K562 (cell line): ENCODE measurements around the gene SNX25. TPM values are rescaled to one million over a fixed set of nuclear protein-coding genes. Genes with fewer than 3 reads are reported as not detected.

Experiments
- BHLHE40 ChIP-seq: IDR thresholded peaks from 2 replicates; pipeline ENCODE4 v1.6.1; 2011; ENCODE audit warnings: low read length, improper control_type of control experiment
- CBX2 ChIP-seq: fragments of 200-600 bp; sonication (generic); IDR thresholded peaks from one replicate; pipeline ENCODE4 v1.6.1; 2012; ENCODE audit warnings: mild to moderate bottlenecking, low read length, inconsistent platforms; ENCODE audit not compliant: insufficient read depth, poor library complexity, severe bottlenecking
- CBX3 ChIP-seq, 2 experiments: IDR thresholded peaks; 1 replicate in 1 of 2; 2 replicates in 1 of 2; pipeline ENCODE4 v1.6.1; 2012; ENCODE audit warnings: inconsistent platforms in 2 of 2, low read length in 2 of 2, borderline replicate concordance in 1 of 2, control low read depth in 1 of 2
- JUN ChIP-seq, 2 experiments: sonication (generic) in 1 of 2; formaldehyde crosslinking in 1 of 2; IDR thresholded peaks; 2 replicates each; pipeline versions ENCODE4 v1.6.1 to v1.8.0; 2012 to 2022; ENCODE audit warnings: borderline replicate concordance in 2 of 2, mild to moderate bottlenecking in 2 of 2, improper control_type of control experiment in 1 of 2, low read depth in 1 of 2, low read length in 1 of 2, missing genetic modification reagents in 1 of 2
- L3MBTL2 ChIP-seq: fragments of 450-650 bp; IDR thresholded peaks from 2 replicates; pipeline ENCODE4 v1.6.1; 2016; ENCODE audit warnings: mild to moderate bottlenecking, moderate library complexity
- MXI1 ChIP-seq: IDR thresholded peaks from 2 replicates; pipeline ENCODE4 v1.6.1; 2011; ENCODE audit warnings: low read depth, mild to moderate bottlenecking, improper control_type of control experiment, low read length
- NFIC ChIP-seq: fragments of 450-650 bp; IDR thresholded peaks from 2 replicates; pipeline ENCODE4 v1.6.1; 2017; ENCODE audit warnings: mild to moderate bottlenecking, inconsistent platforms
- NR3C1 ChIP-seq: sonication (generic); formaldehyde crosslinking; IDR thresholded peaks from 2 replicates; pipeline ENCODE4 v1.8.1; 2022; ENCODE audit warnings: missing genetic modification reagents
- NR4A1 ChIP-seq, 2 experiments: fragments of 250-450 bp in 1 of 2; fragments of 450-650 bp in 1 of 2; sonication (Bioruptor Pico) in 1 of 2; IDR thresholded peaks; 2 replicates each; pipeline versions ENCODE4 v1.4.0 to v1.6.1; 2016 to 2020; ENCODE audit warnings: mild to moderate bottlenecking in 2 of 2, missing compliant biosample characterization in 1 of 2, missing genetic modification characterization in 1 of 2, moderate library complexity in 1 of 2
- POLR2A ChIP-seq: fragments of 450-650 bp; conservative IDR thresholded peaks from 2 replicates; pipeline ENCODE4 v1.6.1; 2016
- RBBP5 ChIP-seq: fragments of 200-600 bp; sonication (generic); IDR thresholded peaks from 2 replicates; pipeline ENCODE4 v1.6.1; 2012; ENCODE audit warnings: borderline replicate concordance, mild to moderate bottlenecking, low read length, control low read depth, inconsistent platforms; ENCODE audit not compliant: insufficient read depth, poor library complexity, severe bottlenecking
- SMAD4 ChIP-seq: fragments of 250-450 bp; sonication (Bioruptor Pico); conservative IDR thresholded peaks from 2 replicates; pipeline ENCODE4 v1.8.0; 2021; ENCODE audit warnings: inconsistent platforms, mild to moderate bottlenecking, moderate library complexity
- WHSC1 ChIP-seq: IDR thresholded peaks from one replicate; pipeline ENCODE4 v1.6.1; 2012; ENCODE audit warnings: low read length, control low read depth, inconsistent platforms
- ZNF23 ChIP-seq: fragments of 250-450 bp; sonication (Bioruptor Pico); IDR thresholded peaks from 2 replicates; pipeline ENCODE4 v1.4.0; 2020; ENCODE audit warnings: mild to moderate bottlenecking
- ZNF24 ChIP-seq: fragments of 450-650 bp; IDR thresholded peaks from 2 replicates; pipeline ENCODE4 v1.6.1; 2016
- ZNF282 ChIP-seq: sonication (generic); formaldehyde crosslinking; IDR thresholded peaks from 2 replicates; pipeline ENCODE4 v1.8.1; 2023; ENCODE audit warnings: missing genetic modification reagents
- polyA plus RNA-seq, 8 experiments: library from polyadenylated mRNA; depleted of rRNA in 4 of 8; stranded (reverse) in 5 of 8; unstranded in 3 of 8; fragments of >200 nt; fragmentation: Nextera tagmentation in 2 of 8; fragmentation: Illumina TruSeq in 1 of 8; extraction: Ambion mirVana in 2 of 8; extraction: Trizol in 1 of 8; gene quantifications; 2 replicates each; pipeline versions ENCODE4 v1.2.1 to v1.2.3, GENCODE V29; 2011 to 2014; ENCODE audit warnings: inconsistent platforms in 1 of 8, missing spikeins in 1 of 8
- total RNA-seq, 7 experiments: library from RNA; depleted of rRNA in 6 of 7; stranded (reverse); fragments of >200 nt in 6 of 7; fragmentation: Illumina TruSeq in 2 of 7; extraction: Trizol in 2 of 7; gene quantifications; 2 replicates each; pipeline versions ENCODE4 v1.2.1 to v1.2.3, GENCODE V29; 2011 to 2021; ENCODE audit warnings: low replicate concordance in 1 of 7
- TF ChIP-seq, protein P1 (sequence below): IDR thresholded peaks from 2 replicates; pipeline ENCODE4 v1.6.1; 2011; ENCODE audit warnings: borderline replicate concordance, low read depth, mild to moderate bottlenecking, moderate library complexity, low read length; ENCODE audit not compliant: insufficient read depth, poor library complexity, severe bottlenecking
- TF ChIP-seq, protein P2 (sequence below): sonication (generic); formaldehyde crosslinking; IDR thresholded peaks from 2 replicates; pipeline ENCODE4 v1.9.0; 2022; ENCODE audit warnings: mild to moderate bottlenecking, missing genetic modification reagents
- TF ChIP-seq, protein P3 (sequence below): fragments of 450-650 bp; formaldehyde crosslinking; IDR thresholded peaks from 2 replicates; pipeline ENCODE4 v1.4.0; 2020; ENCODE audit warnings: mild to moderate bottlenecking, moderate library complexity
- TF ChIP-seq, protein P4 (sequence below): fragments of 200-800 bp; sonication (Bioruptor generic); IDR thresholded peaks from 2 replicates; pipeline ENCODE4 v1.6.1; 2017; ENCODE audit warnings: missing genetic modification characterization, missing compliant biosample characterization

The SNX25 gene
- total and polyA plus RNA-seq, 9 of the 15 experiments (the other 6 are each of a cell fraction or from before 2014, with no cell fraction given) = 2.5 to 23.4 (median 13.3) TPM

DNA sequence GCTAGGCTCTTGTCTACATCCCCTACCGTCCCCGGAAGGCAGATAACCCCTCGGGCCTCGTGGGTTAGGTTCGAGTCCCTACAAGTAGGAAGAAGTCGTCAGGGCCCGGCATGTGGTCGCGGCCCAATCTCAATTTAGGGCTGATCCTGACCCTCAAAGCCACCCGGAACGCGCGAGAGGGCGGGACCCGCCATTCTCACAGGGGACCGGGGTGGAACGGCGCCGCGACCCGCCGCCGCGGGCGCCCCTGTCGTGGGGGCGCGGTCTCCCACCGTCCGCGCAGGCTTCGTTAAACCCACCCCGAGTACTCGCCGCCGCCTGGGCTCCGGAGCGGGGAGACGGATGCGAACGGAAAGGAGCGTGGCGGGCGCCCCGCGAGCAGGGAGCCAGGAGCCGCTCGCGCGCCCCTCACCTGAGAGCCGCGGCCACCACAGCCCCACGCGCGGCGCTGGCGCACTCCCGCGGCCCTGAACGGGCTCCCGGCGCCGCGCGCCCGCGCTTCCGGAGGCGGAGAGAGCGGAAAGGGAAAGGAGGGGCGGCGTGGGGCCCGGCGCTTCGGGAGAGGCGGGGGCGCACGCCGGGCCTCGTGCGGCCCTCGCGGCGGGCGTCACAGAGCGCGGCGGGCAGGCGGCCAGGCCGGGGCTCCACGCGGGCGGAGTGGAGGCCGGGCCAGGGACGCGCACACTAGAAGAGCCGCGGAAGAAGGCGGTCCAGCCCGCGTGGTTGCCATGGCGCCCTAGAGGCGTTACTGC is 5.7 kb upstream of the SNX25 start, which contains the start of gene CFAP97 (continued):
- TF ChIP-seq CBX2 = no peak
- TF ChIP-seq L3MBTL2 = peak; percentile 93
- TF ChIP-seq MXI1 = 0 out of 2 replicates have a peak, but pooled peaks have one; percentile 71
- TF ChIP-seq POLR2A = peak; percentile 70
- TF ChIP-seq, protein P1, sequence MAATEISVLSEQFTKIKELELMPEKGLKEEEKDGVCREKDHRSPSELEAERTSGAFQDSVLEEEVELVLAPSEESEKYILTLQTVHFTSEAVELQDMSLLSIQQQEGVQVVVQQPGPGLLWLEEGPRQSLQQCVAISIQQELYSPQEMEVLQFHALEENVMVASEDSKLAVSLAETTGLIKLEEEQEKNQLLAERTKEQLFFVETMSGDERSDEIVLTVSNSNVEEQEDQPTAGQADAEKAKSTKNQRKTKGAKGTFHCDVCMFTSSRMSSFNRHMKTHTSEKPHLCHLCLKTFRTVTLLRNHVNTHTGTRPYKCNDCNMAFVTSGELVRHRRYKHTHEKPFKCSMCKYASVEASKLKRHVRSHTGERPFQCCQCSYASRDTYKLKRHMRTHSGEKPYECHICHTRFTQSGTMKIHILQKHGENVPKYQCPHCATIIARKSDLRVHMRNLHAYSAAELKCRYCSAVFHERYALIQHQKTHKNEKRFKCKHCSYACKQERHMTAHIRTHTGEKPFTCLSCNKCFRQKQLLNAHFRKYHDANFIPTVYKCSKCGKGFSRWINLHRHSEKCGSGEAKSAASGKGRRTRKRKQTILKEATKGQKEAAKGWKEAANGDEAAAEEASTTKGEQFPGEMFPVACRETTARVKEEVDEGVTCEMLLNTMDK = no peak
- 0 out of 2 replicates have a peak, but pooled peaks have one; percentile 57 for TF ChIP-seq NR3C1
- TF ChIP-seq BHLHE40 = peak; percentile 48; the same call in 1 of the 2 replicates
- TF ChIP-seq RBBP5 = peak; percentile 71
- peak; percentile 34; the same call in 1 of the 2 replicates for TF ChIP-seq ZNF282 (CRISPR knock-in tag)
- TF ChIP-seq, protein P2, sequence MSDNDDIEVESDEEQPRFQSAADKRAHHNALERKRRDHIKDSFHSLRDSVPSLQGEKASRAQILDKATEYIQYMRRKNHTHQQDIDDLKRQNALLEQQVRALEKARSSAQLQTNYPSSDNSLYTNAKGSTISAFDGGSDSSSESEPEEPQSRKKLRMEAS (CRISPR knock-in tag) = peak; percentile 75
- TF ChIP-seq WHSC1 = no peak
- TF ChIP-seq, protein P3, sequence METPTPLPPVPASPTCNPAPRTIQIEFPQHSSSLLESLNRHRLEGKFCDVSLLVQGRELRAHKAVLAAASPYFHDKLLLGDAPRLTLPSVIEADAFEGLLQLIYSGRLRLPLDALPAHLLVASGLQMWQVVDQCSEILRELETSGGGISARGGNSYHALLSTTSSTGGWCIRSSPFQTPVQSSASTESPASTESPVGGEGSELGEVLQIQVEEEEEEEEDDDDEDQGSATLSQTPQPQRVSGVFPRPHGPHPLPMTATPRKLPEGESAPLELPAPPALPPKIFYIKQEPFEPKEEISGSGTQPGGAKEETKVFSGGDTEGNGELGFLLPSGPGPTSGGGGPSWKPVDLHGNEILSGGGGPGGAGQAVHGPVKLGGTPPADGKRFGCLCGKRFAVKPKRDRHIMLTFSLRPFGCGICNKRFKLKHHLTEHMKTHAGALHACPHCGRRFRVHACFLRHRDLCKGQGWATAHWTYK (CRISPR knock-in tag) = peak; percentile 68; the same call in 1 of the 2 replicates
- peak; percentile 78 for TF ChIP-seq SMAD4 (CRISPR knock-in tag)
- TF ChIP-seq, protein P4, sequence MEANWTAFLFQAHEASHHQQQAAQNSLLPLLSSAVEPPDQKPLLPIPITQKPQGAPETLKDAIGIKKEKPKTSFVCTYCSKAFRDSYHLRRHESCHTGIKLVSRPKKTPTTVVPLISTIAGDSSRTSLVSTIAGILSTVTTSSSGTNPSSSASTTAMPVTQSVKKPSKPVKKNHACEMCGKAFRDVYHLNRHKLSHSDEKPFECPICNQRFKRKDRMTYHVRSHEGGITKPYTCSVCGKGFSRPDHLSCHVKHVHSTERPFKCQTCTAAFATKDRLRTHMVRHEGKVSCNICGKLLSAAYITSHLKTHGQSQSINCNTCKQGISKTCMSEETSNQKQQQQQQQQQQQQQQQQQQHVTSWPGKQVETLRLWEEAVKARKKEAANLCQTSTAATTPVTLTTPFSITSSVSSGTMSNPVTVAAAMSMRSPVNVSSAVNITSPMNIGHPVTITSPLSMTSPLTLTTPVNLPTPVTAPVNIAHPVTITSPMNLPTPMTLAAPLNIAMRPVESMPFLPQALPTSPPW (CRISPR knock-in tag) = peak; percentile 98
- TF ChIP-seq JUN (IDR thresholded peaks at IDR 0.05; ENCODE audit: borderline replicate concordance, low read depth, low read length) = no peak
- 0 out of 2 replicates have a peak, but pooled peaks have one; percentile 64 for TF ChIP-seq JUN (CRISPR knock-in tag; IDR thresholded peaks at IDR 0.05; ENCODE audit: borderline replicate concordance)
- TF ChIP-seq ZNF23 (CRISPR knock-in tag) = no peak
- TF ChIP-seq NR4A1 (CRISPR knock-in tag; IDR thresholded peaks at IDR 0.05) = no peak
- TF ChIP-seq NR4A1 (tag; IDR thresholded peaks at IDR 0.05) = peak; percentile 59; the same call in 1 of the 2 replicates
- TF ChIP-seq NFIC = 0 out of 2 replicates have a peak, but pooled peaks have one; percentile 17
- TF ChIP-seq CBX3 (IDR thresholded peaks at IDR 0.05; ENCODE audit: borderline replicate concordance in 1 of 2, low read length in 2 of 2) = 0 out of 3 replicates have a peak, but pooled peaks of 1 of the 2 experiments have one; percentile 43
- 0 out of 2 replicates have a peak, but pooled peaks have one; percentile 9 for TF ChIP-seq ZNF24
